ENCODE measurements around the gene FOSB. TPM values are rescaled to one million over a fixed set of nuclear protein-coding genes. Genes with fewer than 3 reads are reported as not detected.
A peak's percentile ranks its signal among the peaks of the same experiment; 100 is the strongest.

Gene FOSB
- total RNA-seq, 2 experiments from 2014 or later = 8.0 to 8.7 TPM

- no peak for DNase-seq
- intact Hi-C loops (cut with micrococcal nuclease) = no loop called here
- no peak overlapping the region for H3K27ac Mint-ChIP-seq
- peaks cover 20% of the 10 kb centered on the region for H3K27me3 Mint-ChIP-seq (ENCODE audit: low read depth)
- CTCF ChIA-PET = interaction anchor here (1.2 kb wide), 1 partner anchor 28 kb away, joined by 3 read pairs; no protein-coding TSS in a partner anchor
- peaks cover 15% of the 10 kb centered on the region for H3K4me1 Mint-ChIP-seq (ENCODE audit: low read depth)
- peak overlapping the region; percentile 17 for H3K4me3 Mint-ChIP-seq
- no peaks in the 10 kb centered on the region for H3K9me3 Mint-ChIP-seq
- no peaks in the 10 kb centered on the region for H3K36me3 Mint-ChIP-seq (ENCODE audit: low read depth)
Observed at GRCh38 chr19:45492137-45492626, 24.4 kb downstream of the FOSB start.

GRCh38 chr19:45492627-45493470 lies 25.1 kb downstream of the FOSB start:
- Mint-ChIP-seq H3K36me3 (ENCODE audit: low read depth) (no peaks in the 10 kb centered on the region), H3K9me3 (no peaks in the 10 kb centered on the region), H3K27ac (no peak overlapping the region), H3K4me3 (peak overlapping the region; percentile 38), H3K27me3 (ENCODE audit: low read depth) (peaks cover 21% of the 10 kb centered on the region), H3K4me1 (ENCODE audit: low read depth) (peaks cover 21% of the 10 kb centered on the region)
- DNase-seq = no peak
- CTCF ChIA-PET = interaction anchor here (1.2 kb wide), 1 partner anchor 29 kb away, joined by 3 read pairs; no protein-coding TSS in a partner anchor
- intact Hi-C loops (cut with micrococcal nuclease) = loop anchor here (1.0 kb wide), 1 partner anchor 65 kb away; no protein-coding TSS in a partner anchor

GRCh38 chr19:45494261-45494916 lies 26.6 kb downstream of the FOSB start:
- Mint-ChIP-seq H3K4me1 (ENCODE audit: low read depth) (peaks cover 29% of the 10 kb centered on the region), H3K36me3 (ENCODE audit: low read depth) (no peaks in the 10 kb centered on the region), H3K27me3 (ENCODE audit: low read depth) (peaks cover 27% of the 10 kb centered on the region), H3K27ac (no peak overlapping the region), H3K4me3 (no peak overlapping the region), H3K9me3 (no peaks in the 10 kb centered on the region)
- no peak for DNase-seq
- intact Hi-C loops (cut with micrococcal nuclease) = no loop called here
- CTCF ChIA-PET = interaction anchor here (0.7 to 5.2 kb wide), 10 partner anchors 9 to 150 kb away, joined by 3 to 54 read pairs (median 5); no protein-coding TSS in a partner anchor

- Mint-ChIP-seq H3K4me1 (ENCODE audit: low read depth) (peaks cover 32% of the 10 kb centered on the region), H3K27ac (no peak overlapping the region), H3K27me3 (ENCODE audit: low read depth) (peaks cover 27% of the 10 kb centered on the region), H3K9me3 (no peaks in the 10 kb centered on the region), H3K36me3 (ENCODE audit: low read depth) (no peaks in the 10 kb centered on the region), H3K4me3 (peak overlapping the region; percentile 40)
- DNase-seq = no peak
- intact Hi-C loops (cut with micrococcal nuclease) = no loop called here
- CTCF ChIA-PET = interaction anchor here (0.8 to 5.2 kb wide), 8 partner anchors 9 to 150 kb away, joined by 3 to 54 read pairs (median 6); no protein-coding TSS in a partner anchor
Observed at GRCh38 chr19:45495178-45495577, 27.4 kb downstream of the FOSB start.

- Mint-ChIP-seq H3K4me1 (ENCODE audit: low read depth) (peaks cover 32% of the 10 kb centered on the region), H3K36me3 (ENCODE audit: low read depth) (no peaks in the 10 kb centered on the region)
- intact Hi-C loops (cut with micrococcal nuclease) = loop anchor here (2.0 kb wide), 2 partner anchors 74 to 146 kb away; no protein-coding TSS in a partner anchor
Observed at GRCh38 chr19:45496349-45496953, 28.7 kb downstream of the FOSB start.

GRCh38 chr19:45497791-45498190 lies 30.0 kb downstream of the FOSB start:
- H3K4me1 Mint-ChIP-seq (ENCODE audit: low read depth) = peaks cover 32% of the 10 kb centered on the region

More at GRCh38 chr19:45496349-45496953, 28.7 kb downstream of the FOSB start:
- H3K9me3 Mint-ChIP-seq = no peaks in the 10 kb centered on the region
- H3K27me3 Mint-ChIP-seq (ENCODE audit: low read depth) = peaks cover 27% of the 10 kb centered on the region
- peak; percentile 56 for DNase-seq
- H3K27ac Mint-ChIP-seq = no peak overlapping the region
- CTCF ChIA-PET = interaction anchor here (0.9 to 5.2 kb wide), 3 partner anchors 11 to 57 kb away, joined by 5 to 54 read pairs (median 9); no protein-coding TSS in a partner anchor
- peak overlapping the region; percentile 55 for H3K4me3 Mint-ChIP-seq

GRCh38 chr19:45498411-45499195 lies 30.8 kb downstream of the FOSB start, which contains the start of gene PPM1N:
PPM1N (plus strand) TSS chr19:45498443; CDS start chr19:45498473, 30 bp downstream.
- DNase-seq = peak; percentile 58
- Mint-ChIP-seq H3K27me3 (ENCODE audit: low read depth) (peaks cover 21% of the 10 kb centered on the region), H3K27ac (no peak within 1 kb of the TSS), H3K4me1 (ENCODE audit: low read depth) (peaks cover 26% of the 10 kb centered on the region), H3K9me3 (no peaks in the 10 kb centered on the region), H3K36me3 (ENCODE audit: low read depth) (no peaks in the 10 kb centered on the region), H3K4me3 (peak within 1 kb of the TSS; percentile 72)
- CTCF ChIA-PET = interaction anchor here (0.6 to 5.2 kb wide), 4 partner anchors 13 to 132 kb away, joined by 3 to 54 read pairs (median 4); no protein-coding TSS in a partner anchor
- intact Hi-C loops (cut with micrococcal nuclease) = no loop called here

More at GRCh38 chr19:45497791-45498190, 30.0 kb downstream of the FOSB start:
- DNase-seq = no peak
- H3K9me3 Mint-ChIP-seq = no peaks in the 10 kb centered on the region
- intact Hi-C loops (cut with micrococcal nuclease) = loop anchor here (1.0 to 2.0 kb wide), 5 partner anchors 9 to 145 kb away; partner anchors contain the start of genes FOSB and OPA3
- H3K36me3 Mint-ChIP-seq (ENCODE audit: low read depth) = no peaks in the 10 kb centered on the region
- peak overlapping the region; percentile 62 for H3K4me3 Mint-ChIP-seq
- no peak overlapping the region for H3K27ac Mint-ChIP-seq
- CTCF ChIA-PET = interaction anchor here (0.6 to 5.2 kb wide), 3 partner anchors 12 to 133 kb away, joined by 3 to 54 read pairs (median 3); no protein-coding TSS in a partner anchor
- H3K27me3 Mint-ChIP-seq (ENCODE audit: low read depth) = peaks cover 27% of the 10 kb centered on the region

- intact Hi-C loops (cut with micrococcal nuclease) = loop anchor here (10.0 kb wide), 1 partner anchor 295 kb away; the partner anchor contains the start of gene DMWD
- Mint-ChIP-seq H3K36me3 (ENCODE audit: low read depth) (no peaks in the 10 kb centered on the region), H3K27me3 (ENCODE audit: low read depth) (peaks cover 21% of the 10 kb centered on the region), H3K4me3 (peak overlapping the region; percentile 53), H3K9me3 (no peaks in the 10 kb centered on the region), H3K27ac (no peak overlapping the region), H3K4me1 (ENCODE audit: low read depth) (peaks cover 26% of the 10 kb centered on the region)
- CTCF ChIA-PET = interaction anchor here (0.8 to 5.2 kb wide), 4 partner anchors 14 to 59 kb away, joined by 3 to 54 read pairs (median 5); no protein-coding TSS in a partner anchor
- DNase-seq = peak; percentile 80
Observed at GRCh38 chr19:45499196-45500180, 31.7 kb downstream of the FOSB start.

GRCh38 chr19:45500918-45501729 lies 33.3 kb downstream of the FOSB start:
- intact Hi-C loops (cut with micrococcal nuclease) = loop anchor here (10.0 kb wide), 1 partner anchor 294 kb away; the partner anchor contains the start of gene DMWD
- Mint-ChIP-seq H3K4me1 (ENCODE audit: low read depth) (peaks cover 32% of the 10 kb centered on the region), H3K27me3 (ENCODE audit: low read depth) (peaks cover 10% of the 10 kb centered on the region), H3K27ac (no peak overlapping the region), H3K4me3 (no peak overlapping the region), H3K9me3 (no peaks in the 10 kb centered on the region), H3K36me3 (ENCODE audit: low read depth) (no peaks in the 10 kb centered on the region)
- DNase-seq = no peak
- CTCF ChIA-PET = interaction anchor here (0.9 to 1.3 kb wide), 3 partner anchors 16 to 57 kb away, joined by 3 to 7 read pairs (median 3); no protein-coding TSS in a partner anchor
